Fibroblast of lung (primary cell): Measurements from ENCODE around the gene IGFL1. TPM values are rescaled to one million over a fixed set of nuclear protein-coding genes. Genes with fewer than 3 reads are reported as not detected.

Source experiments
- DNase-seq, 2 donors: peaks; one replicate each; pipeline versions ENCODE4 v3.0.0 to v3.0.0-alpha.2; 2010; ENCODE audit warnings: low read depth in 2 of 2
- H2AFZ ChIP-seq: 2 replicates; pipeline ENCODE4 v1.5.1; 2012; ENCODE audit warnings: low read length, control low read depth, inconsistent platforms
- H3K27ac ChIP-seq: 2 replicates; pipeline ENCODE4 v1.5.1; 2011; ENCODE audit warnings: low read length, control low read depth; ENCODE audit not compliant: insufficient read depth
- H3K27me3 ChIP-seq: 2 replicates; pipeline ENCODE4 v1.5.1; 2011; ENCODE audit warnings: mild to moderate bottlenecking, low read length; ENCODE audit not compliant: control insufficient read depth, insufficient read depth
- H3K36me3 ChIP-seq: 2 replicates; pipeline ENCODE4 v1.5.1; 2011; ENCODE audit warnings: low read length; ENCODE audit not compliant: control insufficient read depth, insufficient read depth
- H3K4me1 ChIP-seq: 2 replicates; pipeline ENCODE4 v1.5.1; 2011; ENCODE audit warnings: low read length; ENCODE audit not compliant: control insufficient read depth, insufficient read depth; ENCODE audit errors: extremely low read depth
- H3K4me2 ChIP-seq: 2 replicates; pipeline ENCODE4 v1.5.1; 2011; ENCODE audit warnings: low read length, control low read depth; ENCODE audit not compliant: insufficient read depth; ENCODE audit errors: extremely low read depth
- H3K4me3 ChIP-seq, 4 experiments: fragments of 200-600 bp in 1 of 4; sonication (generic) in 1 of 4; replicated peaks in 1 of 4; 2 replicates each; pipeline ENCODE4 v1.5.1; 2011 to 2016; ENCODE audit warnings: low read length in 4 of 4, low read depth in 3 of 4, mild to moderate bottlenecking in 3 of 4, control low read depth in 2 of 4, inconsistent platforms in 1 of 4, mixed read lengths in 1 of 4; ENCODE audit not compliant: insufficient read depth in 1 of 4; ENCODE audit errors: control extremely low read depth in 1 of 4
- H3K79me2 ChIP-seq: 2 replicates; pipeline ENCODE4 v1.5.1; 2012; ENCODE audit warnings: mild to moderate bottlenecking, low read length, inconsistent platforms; ENCODE audit not compliant: control insufficient read depth, insufficient read depth
- H3K9ac ChIP-seq: 2 replicates; pipeline ENCODE4 v1.5.1; 2011; ENCODE audit warnings: mild to moderate bottlenecking, low read length, control low read depth; ENCODE audit not compliant: insufficient read depth
- H3K9me3 ChIP-seq: 2 replicates; pipeline ENCODE4 v1.5.1; 2012; ENCODE audit warnings: low read depth, low read length; ENCODE audit not compliant: control insufficient read depth, insufficient read depth
- H4K20me1 ChIP-seq: 2 replicates; pipeline ENCODE4 v1.5.1; 2011; ENCODE audit warnings: low read length; ENCODE audit not compliant: control insufficient read depth, insufficient read depth; ENCODE audit errors: extremely low read depth
- EZH2 ChIP-seq: IDR thresholded peaks from 2 replicates; pipeline ENCODE4 v1.5.1; 2012; ENCODE audit warnings: low read length, control low read depth, mild to moderate bottlenecking; ENCODE audit errors: missing control alignments
- polyA minus RNA-seq: library from RNA; depleted of rRNA, polyadenylated mRNA; stranded (reverse); fragments of >200 nt; gene quantifications from 2 replicates; pipeline ENCODE4 v1.2.3, GENCODE V29; 2011; ENCODE audit warnings: low replicate concordance
- polyA plus RNA-seq, 2 donors: library from polyadenylated mRNA; depleted of rRNA in 1 of 2; stranded (reverse) in 1 of 2; unstranded in 1 of 2; fragments of >200 nt; gene quantifications; 2 replicates each; pipeline ENCODE4 v1.2.1, GENCODE V29; 2011 to 2012; ENCODE audit warnings: missing spikeins in 1 of 2
- total RNA-seq: library from RNA; depleted of rRNA; stranded (reverse); fragments of >200 nt; gene quantifications from 2 replicates; pipeline ENCODE4 v1.2.1, GENCODE V29; 2014
- TF ChIP-seq, protein P1 (sequence below), 2 donors: IDR thresholded peaks in 1 of 2; conservative IDR thresholded peaks in 1 of 2; 1 replicate in 1 of 2; 2 replicates in 1 of 2; pipeline ENCODE4 v1.5.1; 2011 to 2012; ENCODE audit warnings: low read length in 2 of 2, control low read depth in 1 of 2, inconsistent platforms in 1 of 2, low read depth in 1 of 2, mild to moderate bottlenecking in 1 of 2

Gene IGFL1
- not detected in 2 replicates for total RNA-seq
- polyA plus RNA-seq: not detected in 2 replicates
- not detected in 2 replicates for polyA plus RNA-seq (2012)
- polyA minus RNA-seq: not detected in 2 replicates

GRCh38 chr19:46229442-46229841, at the start of gene IGFL1:
Gene IGFL1, plus strand, starts transcription at chr19:46229742. Its CDS starts 33 bp downstream, at chr19:46229775.
- no peaks in the 10 kb centered on the region for H3K4me1 ChIP-seq
- H3K9ac ChIP-seq: no peak within 1 kb of the TSS
- no peaks in the 10 kb centered on the region for H3K27me3 ChIP-seq
- no peaks in the 10 kb centered on the region for H4K20me1 ChIP-seq
- no peak for TF ChIP-seq EZH2
- TF ChIP-seq, protein P1, sequence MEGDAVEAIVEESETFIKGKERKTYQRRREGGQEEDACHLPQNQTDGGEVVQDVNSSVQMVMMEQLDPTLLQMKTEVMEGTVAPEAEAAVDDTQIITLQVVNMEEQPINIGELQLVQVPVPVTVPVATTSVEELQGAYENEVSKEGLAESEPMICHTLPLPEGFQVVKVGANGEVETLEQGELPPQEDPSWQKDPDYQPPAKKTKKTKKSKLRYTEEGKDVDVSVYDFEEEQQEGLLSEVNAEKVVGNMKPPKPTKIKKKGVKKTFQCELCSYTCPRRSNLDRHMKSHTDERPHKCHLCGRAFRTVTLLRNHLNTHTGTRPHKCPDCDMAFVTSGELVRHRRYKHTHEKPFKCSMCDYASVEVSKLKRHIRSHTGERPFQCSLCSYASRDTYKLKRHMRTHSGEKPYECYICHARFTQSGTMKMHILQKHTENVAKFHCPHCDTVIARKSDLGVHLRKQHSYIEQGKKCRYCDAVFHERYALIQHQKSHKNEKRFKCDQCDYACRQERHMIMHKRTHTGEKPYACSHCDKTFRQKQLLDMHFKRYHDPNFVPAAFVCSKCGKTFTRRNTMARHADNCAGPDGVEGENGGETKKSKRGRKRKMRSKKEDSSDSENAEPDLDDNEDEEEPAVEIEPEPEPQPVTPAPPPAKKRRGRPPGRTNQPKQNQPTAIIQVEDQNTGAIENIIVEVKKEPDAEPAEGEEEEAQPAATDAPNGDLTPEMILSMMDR (conservative IDR thresholded peaks at IDR 0.05 in 1 of 2, IDR thresholded peaks at IDR 0.05 in 1 of 2; ENCODE audit: low read depth in 1 of 2, low read length in 2 of 2): no peak
- no peak within 1 kb of the TSS for H3K4me3 ChIP-seq
- no peak for DNase-seq
- no peak within 1 kb of the TSS for H3K4me2 ChIP-seq
- no peaks in the 10 kb centered on the region for H3K9me3 ChIP-seq
- no peaks in the 10 kb centered on the region for H3K36me3 ChIP-seq
- H3K79me2 ChIP-seq: no peaks in the 10 kb centered on the region
- no peak within 1 kb of the TSS for H3K27ac ChIP-seq
- no peak within 1 kb of the TSS for H2AFZ ChIP-seq

DNA sequence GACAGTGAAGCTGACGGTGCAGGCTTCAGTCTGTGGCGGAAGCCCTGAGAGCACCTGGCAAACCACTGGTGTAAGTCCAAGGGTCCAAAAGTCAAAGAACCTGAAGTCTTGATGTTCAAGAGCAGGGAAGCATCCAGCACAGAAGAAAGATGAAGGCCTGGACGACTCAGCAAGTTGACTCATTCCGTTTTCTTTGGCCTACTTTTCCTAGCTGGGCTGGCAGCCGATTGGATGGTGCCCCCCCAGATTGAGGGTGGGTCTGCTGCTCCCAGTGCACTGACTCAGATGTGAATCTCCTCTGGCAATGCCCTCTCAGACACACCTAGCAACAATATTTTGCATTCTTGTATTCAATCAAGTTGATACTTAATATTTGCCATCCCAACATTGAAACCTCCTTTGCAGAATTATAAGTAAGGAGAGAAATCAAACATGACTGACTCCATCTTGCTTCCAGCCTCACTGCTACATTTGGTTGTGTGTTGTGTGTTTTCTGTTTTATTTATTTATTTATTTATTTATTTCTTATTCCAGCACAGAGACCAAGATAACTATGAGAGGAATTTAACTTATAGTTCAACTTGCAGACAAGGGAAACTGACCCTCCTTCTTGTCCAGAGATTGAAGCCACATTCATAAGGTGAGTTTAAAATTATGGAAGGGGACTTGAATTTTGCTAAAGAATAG, 48.7 kb upstream of the IGFL1 start:
- no peak overlapping the region for H3K4me3 ChIP-seq
- H3K79me2 ChIP-seq: no peaks in the 10 kb centered on the region
- peak; percentile 27 to 86 for DNase-seq
- H2AFZ ChIP-seq: no peak overlapping the region
- H3K27me3 ChIP-seq: no peaks in the 10 kb centered on the region
- no peaks in the 10 kb centered on the region for H3K36me3 ChIP-seq
- no peaks in the 10 kb centered on the region for H4K20me1 ChIP-seq
- H3K9me3 ChIP-seq: no peaks in the 10 kb centered on the region
- no peak overlapping the region for H3K27ac ChIP-seq
- no peaks in the 10 kb centered on the region for H3K4me1 ChIP-seq
- TF ChIP-seq EZH2: no peak
- TF ChIP-seq, protein P1 (conservative IDR thresholded peaks at IDR 0.05 in 1 of 2, IDR thresholded peaks at IDR 0.05 in 1 of 2; ENCODE audit: low read depth in 1 of 2, low read length in 2 of 2): no peak
- H3K9ac ChIP-seq: no peak overlapping the region
- no peak overlapping the region for H3K4me2 ChIP-seq

DNA sequence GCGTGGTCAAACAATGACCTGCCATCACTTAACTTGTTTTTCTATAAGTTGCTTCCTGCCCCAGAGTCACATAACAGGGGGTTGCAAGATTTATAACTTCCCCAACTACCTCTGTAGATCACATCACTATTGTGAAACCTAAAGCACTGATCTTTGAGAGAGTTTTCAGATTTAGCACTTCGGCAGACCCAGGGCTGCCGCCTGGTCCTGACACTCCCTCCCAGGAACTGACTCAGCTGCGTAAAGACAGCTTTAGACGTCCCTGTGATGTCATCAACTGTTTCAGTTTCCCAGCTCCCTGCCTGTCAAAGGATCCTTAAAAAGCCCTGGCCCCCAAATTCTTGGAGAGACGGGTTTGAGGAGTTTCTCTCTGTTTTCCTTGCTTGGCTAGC, 48.2 kb upstream of the IGFL1 start:
- Histone ChIP-seq H3K27ac (no peak overlapping the region), H2AFZ (no peak overlapping the region)
- DNase-seq: peak; percentile 21 to 78

More for the DNA sequence above, 48.2 kb upstream of the IGFL1 start:
- no peaks in the 10 kb centered on the region for H4K20me1 ChIP-seq
- no peaks in the 10 kb centered on the region for H3K79me2 ChIP-seq
- no peaks in the 10 kb centered on the region for H3K36me3 ChIP-seq
- no peaks in the 10 kb centered on the region for H3K4me1 ChIP-seq
- no peak overlapping the region for H3K4me2 ChIP-seq
- TF ChIP-seq, protein P1 (conservative IDR thresholded peaks at IDR 0.05 in 1 of 2, IDR thresholded peaks at IDR 0.05 in 1 of 2; ENCODE audit: low read depth in 1 of 2, low read length in 2 of 2): no peak
- TF ChIP-seq EZH2: no peak
- no peaks in the 10 kb centered on the region for H3K27me3 ChIP-seq
- no peak overlapping the region for H3K4me3 ChIP-seq
- no peak overlapping the region for H3K9ac ChIP-seq
- H3K9me3 ChIP-seq: no peaks in the 10 kb centered on the region
